SK-N-SH treated with all-trans-retinoic acid at 6 μM for 48 hours (cell line): Measurements from ENCODE around the gene KBTBD12.

ENCODE experiments used
- BACH2 ChIP-seq: fragments of 250-450 bp; sonication (Bioruptor Pico); IDR thresholded peaks from 2 replicates; pipeline ENCODE4 v1.9.0; 2021; ENCODE audit warnings: mild to moderate bottlenecking, borderline replicate concordance
- TSHZ2 ChIP-seq: fragments of 250-450 bp; sonication (Bioruptor Pico); IDR thresholded peaks from 2 replicates; pipeline ENCODE4 v1.5.0; 2020; ENCODE audit warnings: mild to moderate bottlenecking, moderate library complexity
- ZC3H10 ChIP-seq: fragments of 250-450 bp; sonication (Bioruptor Pico); IDR thresholded peaks from 2 replicates; pipeline ENCODE4 v1.5.1; 2021; ENCODE audit warnings: mild to moderate bottlenecking, moderate library complexity

GRCh38 chr3:127955728-127956127 lies 40.7 kb downstream of the KBTBD12 start:
- no peak for TF ChIP-seq ZC3H10 (CRISPR knock-in tag)
- TF ChIP-seq BACH2: no peak
- no peak for TF ChIP-seq TSHZ2 (CRISPR knock-in tag)
